Activated CD8-positive, alpha-beta memory T cell treated with anti-CD3 and anti-CD28 coated beads, Interleukin-2, amount 50 U/mL, for 1 hour (primary cell): Measurements from ENCODE around the gene KIF17.

Experiments used
- DNase-seq: peaks from one replicate; pipeline ENCODE4 v3.0.0-alpha.2; 2020; ENCODE audit errors: extremely low read depth

Gene KIF17

DNA sequence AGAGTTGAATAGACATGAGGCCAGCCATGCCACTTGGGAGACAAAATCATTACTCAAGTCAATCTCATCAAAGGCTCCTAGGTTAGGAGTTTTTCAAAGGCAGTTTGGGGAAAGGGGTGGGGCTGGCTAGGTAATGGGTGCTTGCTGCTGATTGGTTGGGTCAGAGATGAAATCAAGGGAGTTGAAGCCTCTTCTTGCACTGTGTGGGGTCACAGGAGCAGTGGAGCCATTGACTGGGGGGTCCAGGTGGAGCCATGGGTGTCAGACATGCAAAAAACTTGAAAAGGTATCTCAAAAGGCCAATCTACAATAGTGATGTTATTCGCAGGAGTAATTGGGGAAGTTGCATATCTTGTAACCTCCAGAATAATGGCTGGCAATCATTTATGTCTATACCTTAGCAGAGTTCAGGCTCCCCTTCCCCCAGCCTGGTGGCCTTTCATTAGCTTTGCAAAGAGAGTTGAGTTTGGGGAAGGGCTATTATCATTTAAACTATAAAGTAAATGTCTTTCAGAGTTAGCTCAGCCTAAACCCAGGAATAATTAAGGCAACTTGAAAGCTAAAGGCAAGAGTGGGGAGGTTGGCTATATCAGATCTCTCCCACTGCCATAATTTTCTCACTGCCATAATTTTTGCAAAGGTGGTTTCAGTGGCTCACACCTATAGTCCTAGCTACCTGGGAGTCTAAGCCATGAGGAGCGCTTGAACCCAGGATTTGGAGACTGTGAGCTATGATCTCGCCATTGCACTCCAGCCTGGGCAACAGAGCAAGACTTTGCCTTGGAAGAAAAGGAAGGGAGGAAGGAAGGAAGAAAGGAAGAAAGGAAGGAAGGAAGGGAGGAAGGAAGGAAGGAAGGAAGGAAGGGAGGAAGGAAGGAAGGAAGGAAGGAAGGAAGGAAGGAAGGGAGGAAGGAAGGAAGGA lies 92.4 kb downstream of the KIF17 start:
- DNase-seq = no peak

DNA sequence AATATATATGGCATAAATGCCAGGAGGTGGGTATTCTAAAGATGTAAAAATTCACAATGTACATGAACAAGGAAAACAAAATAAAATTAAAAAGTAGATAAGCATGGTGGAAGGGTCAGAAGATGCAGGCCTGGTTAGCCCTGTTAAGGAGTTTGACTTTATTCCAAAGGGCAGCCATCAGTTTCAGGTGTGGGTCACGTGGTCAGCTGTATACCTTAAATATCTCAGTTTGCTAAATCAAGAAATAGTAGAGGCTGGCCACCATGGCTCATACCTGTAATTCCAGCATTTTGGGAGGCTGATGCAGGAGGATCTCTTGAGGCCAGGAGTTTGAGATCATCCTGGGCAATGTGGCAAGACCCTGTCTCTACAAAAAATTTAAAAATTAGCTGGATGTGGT lies 93.1 kb downstream of the KIF17 start:
- no peak for DNase-seq

DNA sequence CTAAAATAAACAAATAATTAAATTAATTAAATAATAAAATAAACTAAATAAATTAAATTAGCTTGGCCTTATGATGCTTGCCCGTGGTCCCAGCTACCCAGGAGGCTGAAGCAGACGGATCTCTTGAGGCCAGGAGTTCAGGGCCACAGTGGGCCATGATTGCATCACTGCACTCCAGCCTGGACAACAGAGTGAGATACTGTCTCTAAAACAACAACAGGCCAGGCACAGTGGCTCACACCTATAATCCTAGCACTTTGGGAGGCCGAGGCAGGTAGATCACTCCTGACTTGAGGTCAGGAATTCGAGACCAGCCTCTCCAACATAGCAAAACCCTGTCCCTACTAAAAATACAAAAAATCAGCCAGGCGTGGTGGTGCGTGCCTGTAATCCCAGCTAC lies 96.8 kb downstream of the KIF17 start:
- no peak for DNase-seq

DNA sequence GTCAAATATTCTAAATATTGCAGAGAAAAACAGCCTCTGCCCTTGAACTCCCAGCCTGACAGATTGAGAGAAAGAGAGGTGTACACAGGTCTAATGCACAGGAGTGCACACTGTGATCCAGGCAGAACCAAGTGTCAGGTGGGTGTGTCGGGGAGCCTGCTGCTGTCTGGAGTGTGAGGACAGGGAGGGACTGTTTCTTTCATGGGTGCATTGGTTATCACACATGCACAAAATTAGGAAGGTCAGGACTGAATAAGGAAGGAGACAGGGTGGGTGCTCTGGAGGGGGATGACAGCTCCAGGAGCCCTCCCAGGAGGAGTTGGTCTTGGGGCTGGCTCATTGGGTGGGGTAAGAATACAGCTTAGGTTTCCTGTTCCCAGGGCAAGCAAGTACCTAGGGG lies 97.8 kb downstream of the KIF17 start:
- no peak for DNase-seq

DNA sequence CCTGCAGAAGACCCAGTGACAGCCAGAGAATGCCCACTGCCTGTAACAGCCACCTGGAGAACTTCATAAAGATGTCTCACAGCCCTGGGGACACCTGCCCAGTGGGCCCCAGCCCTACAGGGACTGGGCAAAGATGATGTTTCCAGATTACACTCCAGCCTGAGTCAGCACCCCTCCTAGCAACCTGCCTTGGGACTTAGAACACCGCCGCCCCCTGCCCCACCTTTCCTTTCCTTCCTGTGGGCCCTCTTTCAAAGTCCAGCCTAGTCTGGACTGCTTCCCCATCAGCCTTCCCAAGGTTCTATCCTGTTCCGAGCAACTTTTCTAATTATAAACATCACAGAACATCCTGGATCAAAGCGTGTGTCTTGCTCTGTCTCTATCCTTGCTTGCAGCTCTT lies 99.3 kb downstream of the KIF17 start:
- no peak for DNase-seq

DNA sequence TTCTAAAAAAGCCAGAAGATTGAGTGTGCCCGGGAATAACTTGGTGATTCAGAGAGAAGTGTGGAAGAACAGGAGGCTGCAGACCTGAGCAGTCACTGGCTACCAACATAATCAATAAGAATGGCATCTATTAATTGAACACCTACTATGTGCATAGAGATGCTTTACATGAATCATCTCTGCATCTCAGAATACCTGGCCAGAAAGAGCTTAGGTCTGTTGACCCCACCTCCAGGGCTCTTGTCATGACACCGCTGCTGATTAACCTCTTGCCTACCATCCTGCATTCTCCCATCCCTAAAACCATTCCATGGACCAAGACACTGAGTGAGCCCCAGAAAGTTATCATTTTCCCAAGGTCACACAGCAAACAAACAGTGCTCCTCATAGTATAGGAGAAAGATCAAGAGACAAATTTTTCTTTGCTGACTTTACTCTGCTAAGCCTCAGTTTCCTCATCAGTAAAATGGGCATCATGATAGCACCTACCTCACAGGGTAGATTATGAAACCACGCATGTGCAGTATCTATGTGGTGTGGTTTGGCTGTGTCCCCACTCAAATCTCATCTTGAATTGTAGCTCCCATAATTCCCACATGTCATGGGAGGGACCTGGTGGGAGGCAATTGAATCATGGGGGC lies 100.8 kb downstream of the KIF17 start:
- no peak for DNase-seq

DNA sequence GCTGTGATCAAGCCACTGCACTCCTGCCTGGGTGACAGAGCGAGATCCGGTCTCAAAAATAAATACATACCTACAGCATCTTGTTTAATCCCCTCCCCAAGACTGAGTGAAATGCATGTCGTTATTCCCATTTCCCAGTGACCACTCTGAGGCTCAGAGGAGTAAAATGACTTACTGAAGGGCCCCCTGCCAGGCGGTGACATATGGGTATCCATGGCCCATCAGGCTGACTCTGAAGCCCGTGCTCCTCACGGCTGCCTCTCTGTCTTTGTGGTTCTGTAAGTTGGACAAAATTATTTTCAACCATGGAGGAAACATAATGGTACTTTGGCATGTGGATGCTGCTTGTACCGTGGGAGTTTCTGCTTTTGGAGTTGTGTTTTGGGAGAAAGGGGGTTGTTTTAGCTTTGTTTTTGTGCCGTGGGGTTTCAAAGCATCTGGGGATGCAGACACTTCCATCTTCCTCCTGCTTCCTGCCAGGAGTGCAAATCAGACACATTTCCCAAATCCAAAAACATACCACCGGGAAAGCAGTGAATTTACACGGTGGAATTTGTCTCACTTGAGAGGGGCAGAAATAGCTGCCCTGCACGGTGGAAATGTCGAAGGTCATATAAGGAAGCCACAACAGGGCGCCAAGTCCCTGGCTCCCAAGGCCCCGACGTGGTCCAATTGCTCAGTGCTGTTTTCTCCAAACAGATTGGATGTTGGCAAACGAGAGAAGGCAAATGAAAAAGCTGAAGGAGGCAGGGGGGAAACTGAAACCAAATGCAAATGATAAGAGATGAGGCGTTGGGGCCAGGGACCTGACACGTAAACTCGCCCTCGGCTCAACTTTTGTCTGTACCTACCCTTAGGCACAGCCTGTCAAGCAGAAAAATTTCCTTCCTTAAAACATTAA lies 101.6 kb downstream of the KIF17 start:
- no peak for DNase-seq

DNA sequence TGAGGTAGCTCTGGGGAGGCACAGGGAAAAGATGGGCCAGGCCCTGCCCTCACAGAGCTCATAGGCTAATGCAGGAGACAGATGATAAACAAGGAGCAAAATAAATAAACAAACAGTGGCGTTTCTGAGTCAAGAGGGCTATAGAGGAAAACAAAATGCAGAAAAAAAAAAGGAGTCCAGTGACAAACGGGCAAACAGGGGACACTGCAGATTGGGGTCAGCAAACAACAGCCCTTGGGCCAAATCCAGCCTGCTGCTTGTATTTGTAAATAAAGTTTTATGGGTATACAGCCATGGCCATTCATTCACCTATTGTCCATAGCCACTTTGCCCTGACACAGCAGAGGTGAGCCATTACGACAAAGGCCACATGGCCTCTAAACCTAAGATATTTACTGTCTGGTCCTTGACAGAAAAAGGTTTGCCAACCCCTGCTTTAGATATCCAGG lies 103.7 kb downstream of the KIF17 start:
- DNase-seq = no peak
